K562 (cell line): Measurements from ENCODE around the gene NEDD8. TPM values are rescaled to one million over a fixed set of nuclear protein-coding genes. Genes with fewer than 3 reads are reported as not detected.

Experiments used
- ATAC-seq: fragments of 200-7000 bp; cut with Tn5 transposase; 3 replicates; pipeline ENCODE4 v1.9.1; 2020; ENCODE audit warnings: moderate library complexity
- BruUV-seq: library from RNA; stranded (reverse); fragments of 400-500 nt; replicated peaks from 2 replicates; lab custom pipeline; 2021; lab: Mats Ljungman, UMichigan
- CTCF ChIA-PET: fragments of 300-600 bp; formaldehyde crosslinking; extraction: SDS; loops from one replicate; lab custom pipeline; 2021; ENCODE audit warnings: low intra/inter-chr PET ratio; lab: Yijun Ruan, JAX
- POLR2A ChIA-PET: fragments of 300-600, 350-650 bp; sonication (Branson Sonifier 250); formaldehyde crosslinking; extraction: SDS; loops from one replicate; lab custom pipeline; 2021; ENCODE audit warnings: antibody characterized with exemption, inconsistent platforms; lab: Yijun Ruan, JAX
- DNase-seq, 4 experiments: peaks; one replicate each; pipeline versions ENCODE4 v3.0.0 to v3.0.0-alpha.2; 2011 to 2018; ENCODE audit warnings: low spot score in 3 of 4, mixed read lengths in 3 of 4; ENCODE audit errors: extremely low read depth in 1 of 4
- FAIRE-seq: peaks from 2 replicates; lab custom pipeline; 2011; peaks lifted over from hg19 to GRCh38; lab: Jason Lieb, UNC
- H2AFZ ChIP-seq: 2 replicates; pipeline ENCODE4 v1.6.0; 2011; ENCODE audit warnings: low read depth, low read length, control low read depth, inconsistent platforms
- H3K27ac ChIP-seq: fragments of 200-600 bp; 3 replicates; pipeline ENCODE4 v1.8.0; 2011; ENCODE audit warnings: low read depth, mild to moderate bottlenecking, control low read depth, inconsistent platforms, low read length, moderate library complexity, mixed read lengths; ENCODE audit errors: extremely low read depth
- H3K27me3 ChIP-seq, 2 experiments: fragments of 300-600 bp in 1 of 2; 2 replicates in 1 of 2; 3 replicates in 1 of 2; pipeline versions ENCODE4 v1.6.0 to v1.8.0; 2011; ENCODE audit warnings: inconsistent platforms in 2 of 2, low read length in 2 of 2, mild to moderate bottlenecking in 1 of 2, mixed read lengths in 1 of 2, moderate library complexity in 1 of 2; ENCODE audit not compliant: control insufficient read depth in 2 of 2, insufficient read depth in 2 of 2
- H3K36me3 ChIP-seq: fragments of 300-600 bp; 3 replicates; pipeline ENCODE4 v1.8.0; 2011; ENCODE audit warnings: mild to moderate bottlenecking, low read length, inconsistent platforms; ENCODE audit not compliant: control insufficient read depth, insufficient read depth
- H3K4me1 ChIP-seq, 2 experiments: fragments of 200-600 bp in 1 of 2; replicated peaks in 1 of 2; 2 replicates in 1 of 2; 3 replicates in 1 of 2; pipeline versions ENCODE4 v1.5.1 to v1.8.0; 2011; ENCODE audit warnings: inconsistent platforms in 2 of 2, low read length in 2 of 2, mild to moderate bottlenecking in 1 of 2, mixed read lengths in 1 of 2, moderate library complexity in 1 of 2; ENCODE audit not compliant: control insufficient read depth in 2 of 2, insufficient read depth in 2 of 2
- H3K4me2 ChIP-seq: 2 replicates; pipeline ENCODE4 v1.6.1; 2011; ENCODE audit warnings: low read length, control low read depth, inconsistent platforms, mixed read lengths; ENCODE audit not compliant: insufficient read depth
- H3K4me3 ChIP-seq: fragments of 200-600 bp; sonication (generic), shearing (Covaris generic); 2 replicates; pipeline ENCODE4 v1.5.1; 2016; ENCODE audit warnings: control low read depth, inconsistent platforms
- H3K79me2 ChIP-seq: fragments of 200-600 bp; 3 replicates; pipeline ENCODE4 v1.8.0; 2011; ENCODE audit warnings: low read length, inconsistent platforms; ENCODE audit not compliant: control insufficient read depth, insufficient read depth
- H3K9ac ChIP-seq, 2 experiments: 2 replicates each; pipeline versions ENCODE4 v1.6.0 to v1.6.1; 2011; ENCODE audit warnings: low read depth in 2 of 2, low read length in 2 of 2, control low read depth in 1 of 2, inconsistent platforms in 1 of 2, mild to moderate bottlenecking in 1 of 2, mixed read lengths in 1 of 2; ENCODE audit not compliant: insufficient read depth in 1 of 2
- H3K9me1 ChIP-seq: one replicate; pipeline ENCODE4 v1.6.0; 2011; ENCODE audit warnings: inconsistent platforms, mild to moderate bottlenecking, low read length, moderate library complexity; ENCODE audit not compliant: control insufficient read depth, insufficient read depth
- H3K9me3 ChIP-seq: replicated peaks from 2 replicates; pipeline ENCODE4 v1.5.1; 2011; ENCODE audit warnings: low read depth, low read length, inconsistent platforms; ENCODE audit not compliant: control insufficient read depth, insufficient read depth
- H4K20me1 ChIP-seq: replicated peaks from 2 replicates; pipeline ENCODE4 v1.6.1; 2011; ENCODE audit warnings: low read length, inconsistent platforms, mixed read lengths; ENCODE audit not compliant: control insufficient read depth, insufficient read depth
- ADNP ChIP-seq: fragments of 200-800 bp; sonication (Bioruptor generic); IDR thresholded peaks from 2 replicates; pipeline ENCODE4 v1.6.1; 2016; ENCODE audit warnings: missing genetic modification characterization, missing compliant biosample characterization
- CBX5 ChIP-seq: IDR thresholded peaks from 2 replicates; pipeline ENCODE4 v1.6.1; 2014; ENCODE audit warnings: low read depth, borderline replicate concordance
- GABPA ChIP-seq: fragments of 200-800 bp; sonication (Bioruptor generic); conservative IDR thresholded peaks from 2 replicates; pipeline ENCODE4 v1.6.1; 2016; ENCODE audit warnings: low read depth, missing genetic modification characterization, missing compliant biosample characterization
- GATAD2A ChIP-seq: fragments of 450-650 bp; IDR thresholded peaks from 2 replicates; pipeline ENCODE4 v1.6.1; 2017
- GATAD2B ChIP-seq: fragments of 450-650 bp; IDR thresholded peaks from 2 replicates; pipeline ENCODE4 v1.6.1; 2017; ENCODE audit warnings: mild to moderate bottlenecking, borderline replicate concordance
- KLF10 ChIP-seq: fragments of 250-450 bp; sonication (Bioruptor Pico); IDR thresholded peaks from 2 replicates; pipeline ENCODE4 v1.6.1; 2021; ENCODE audit warnings: matching md5 sums
- NFE2 ChIP-seq: IDR thresholded peaks from 2 replicates; pipeline ENCODE4 v1.6.1; 2014; ENCODE audit warnings: antibody characterized with exemption, low read depth
- RBM15 ChIP-seq: fragments of 200-400 bp; formaldehyde crosslinking; IDR thresholded peaks from 2 replicates; pipeline ENCODE4 v1.6.1; 2018; ENCODE audit warnings: mild to moderate bottlenecking, low read length, moderate library complexity; ENCODE audit not compliant: insufficient read depth
- ZNF175 ChIP-seq: fragments of 200-800 bp; sonication (Bioruptor generic); IDR thresholded peaks from 2 replicates; pipeline ENCODE4 v1.6.1; 2016; ENCODE audit warnings: low read depth, mild to moderate bottlenecking, missing genetic modification characterization, missing compliant biosample characterization
- ZNF217 ChIP-seq: sonication (generic); formaldehyde crosslinking; IDR thresholded peaks from 2 replicates; pipeline ENCODE4 v1.8.0; 2022; ENCODE audit warnings: mild to moderate bottlenecking, missing genetic modification reagents
- ZNF311 ChIP-seq: fragments of 250-450 bp; sonication (Bioruptor Pico); IDR thresholded peaks from 2 replicates; pipeline ENCODE4 v1.4.0; 2020; ENCODE audit warnings: mild to moderate bottlenecking, moderate library complexity
- WGBS: fragments of 100-300 bp; shearing (Covaris generic); methylation state at CpG from one replicate; pipeline ENCODE4 v1.1.6; 2016; ENCODE audit warnings: low coverage, mixed read lengths; ENCODE audit not compliant: insufficient coverage; ENCODE audit errors: missing lambda C conversion rate; 5-methylcytosine and 5-hydroxymethylcytosine counted together
- in situ Hi-C: fragments of 300-500 bp; cut with MboI; formaldehyde crosslinking; loops from 4 replicates; pipeline ENCODE4 v1.15.0; 2018; ENCODE audit warnings: inconsistent platforms, mixed read lengths
- intact Hi-C: fragments of 100-400 bp; cut with micrococcal nuclease; formaldehyde crosslinking; loops from 2 replicates; pipeline ENCODE4 v1.14.2; 2022
- polyA plus RNA-seq, 8 experiments: library from polyadenylated mRNA; depleted of rRNA in 4 of 8; stranded (reverse) in 5 of 8; unstranded in 3 of 8; fragments of >200 nt; fragmentation: Nextera tagmentation in 2 of 8; fragmentation: Illumina TruSeq in 1 of 8; extraction: Ambion mirVana in 2 of 8; extraction: Trizol in 1 of 8; gene quantifications; 2 replicates each; pipeline versions ENCODE4 v1.2.1 to v1.2.3, GENCODE V29; 2011 to 2014; ENCODE audit warnings: inconsistent platforms in 1 of 8, missing spikeins in 1 of 8
- total RNA-seq, 7 experiments: library from RNA; depleted of rRNA in 6 of 7; stranded (reverse); fragments of >200 nt in 6 of 7; fragmentation: Illumina TruSeq in 2 of 7; extraction: Trizol in 2 of 7; gene quantifications; 2 replicates each; pipeline versions ENCODE4 v1.2.1 to v1.2.3, GENCODE V29; 2011 to 2021; ENCODE audit warnings: low replicate concordance in 1 of 7
- TF ChIP-seq, protein P1 (sequence below), 2 experiments: fragments of 450-650 bp in 1 of 2; IDR thresholded peaks; 2 replicates each; pipeline ENCODE4 v1.6.1; 2011 to 2017; ENCODE audit warnings: low read depth in 2 of 2, antibody characterized with exemption in 1 of 2, borderline replicate concordance in 1 of 2, low read length in 1 of 2, mild to moderate bottlenecking in 1 of 2, mixed read lengths in 1 of 2; ENCODE audit not compliant: control insufficient read depth in 1 of 2
- TF ChIP-seq, protein P2 (sequence below): sonication (generic); formaldehyde crosslinking; IDR thresholded peaks from 2 replicates; pipeline ENCODE4 v1.8.0; 2022; ENCODE audit warnings: missing genetic modification reagents, mild to moderate bottlenecking, borderline replicate concordance

Gene NEDD8
- total and polyA plus RNA-seq, 9 of the 15 experiments (the other 6 are each of a cell fraction or from before 2014, with no cell fraction given) = 142 to 691 (median 260) TPM

DNA sequence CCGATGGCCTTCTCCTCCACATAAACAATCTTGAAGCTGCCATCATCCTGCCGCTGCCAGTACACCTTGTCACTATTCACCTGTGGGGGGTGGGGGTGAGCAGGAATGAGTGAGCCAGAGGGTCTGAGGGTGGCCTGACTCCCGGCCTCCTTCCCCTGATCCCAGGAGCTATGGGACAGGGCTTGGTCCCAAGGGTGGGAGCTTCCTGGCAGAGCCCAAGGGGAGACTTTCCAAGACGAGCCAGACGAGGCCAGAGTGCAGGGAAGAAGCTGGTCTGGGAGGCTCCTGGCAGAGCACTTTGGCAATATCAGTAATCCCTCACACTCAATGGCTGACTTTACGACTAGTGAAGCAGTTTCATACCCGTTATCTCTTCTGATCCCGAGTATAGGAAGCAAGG is 23.3 kb upstream of the NEDD8 start (continued):
- TF ChIP-seq, protein P1, sequence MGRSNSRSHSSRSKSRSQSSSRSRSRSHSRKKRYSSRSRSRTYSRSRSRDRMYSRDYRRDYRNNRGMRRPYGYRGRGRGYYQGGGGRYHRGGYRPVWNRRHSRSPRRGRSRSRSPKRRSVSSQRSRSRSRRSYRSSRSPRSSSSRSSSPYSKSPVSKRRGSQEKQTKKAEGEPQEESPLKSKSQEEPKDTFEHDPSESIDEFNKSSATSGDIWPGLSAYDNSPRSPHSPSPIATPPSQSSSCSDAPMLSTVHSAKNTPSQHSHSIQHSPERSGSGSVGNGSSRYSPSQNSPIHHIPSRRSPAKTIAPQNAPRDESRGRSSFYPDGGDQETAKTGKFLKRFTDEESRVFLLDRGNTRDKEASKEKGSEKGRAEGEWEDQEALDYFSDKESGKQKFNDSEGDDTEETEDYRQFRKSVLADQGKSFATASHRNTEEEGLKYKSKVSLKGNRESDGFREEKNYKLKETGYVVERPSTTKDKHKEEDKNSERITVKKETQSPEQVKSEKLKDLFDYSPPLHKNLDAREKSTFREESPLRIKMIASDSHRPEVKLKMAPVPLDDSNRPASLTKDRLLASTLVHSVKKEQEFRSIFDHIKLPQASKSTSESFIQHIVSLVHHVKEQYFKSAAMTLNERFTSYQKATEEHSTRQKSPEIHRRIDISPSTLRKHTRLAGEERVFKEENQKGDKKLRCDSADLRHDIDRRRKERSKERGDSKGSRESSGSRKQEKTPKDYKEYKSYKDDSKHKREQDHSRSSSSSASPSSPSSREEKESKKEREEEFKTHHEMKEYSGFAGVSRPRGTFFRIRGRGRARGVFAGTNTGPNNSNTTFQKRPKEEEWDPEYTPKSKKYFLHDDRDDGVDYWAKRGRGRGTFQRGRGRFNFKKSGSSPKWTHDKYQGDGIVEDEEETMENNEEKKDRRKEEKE (IDR thresholded peaks at IDR 0.05; ENCODE audit: borderline replicate concordance in 1 of 2, control insufficient read depth in 1 of 2, low read depth in 2 of 2, low read length in 1 of 2) = no peak
- no peak for TF ChIP-seq RBM15
- no peak for TF ChIP-seq ZNF311 (CRISPR knock-in tag)
- no peak for TF ChIP-seq NFE2
- TF ChIP-seq KLF10 (CRISPR knock-in tag) = no peak

DNA sequence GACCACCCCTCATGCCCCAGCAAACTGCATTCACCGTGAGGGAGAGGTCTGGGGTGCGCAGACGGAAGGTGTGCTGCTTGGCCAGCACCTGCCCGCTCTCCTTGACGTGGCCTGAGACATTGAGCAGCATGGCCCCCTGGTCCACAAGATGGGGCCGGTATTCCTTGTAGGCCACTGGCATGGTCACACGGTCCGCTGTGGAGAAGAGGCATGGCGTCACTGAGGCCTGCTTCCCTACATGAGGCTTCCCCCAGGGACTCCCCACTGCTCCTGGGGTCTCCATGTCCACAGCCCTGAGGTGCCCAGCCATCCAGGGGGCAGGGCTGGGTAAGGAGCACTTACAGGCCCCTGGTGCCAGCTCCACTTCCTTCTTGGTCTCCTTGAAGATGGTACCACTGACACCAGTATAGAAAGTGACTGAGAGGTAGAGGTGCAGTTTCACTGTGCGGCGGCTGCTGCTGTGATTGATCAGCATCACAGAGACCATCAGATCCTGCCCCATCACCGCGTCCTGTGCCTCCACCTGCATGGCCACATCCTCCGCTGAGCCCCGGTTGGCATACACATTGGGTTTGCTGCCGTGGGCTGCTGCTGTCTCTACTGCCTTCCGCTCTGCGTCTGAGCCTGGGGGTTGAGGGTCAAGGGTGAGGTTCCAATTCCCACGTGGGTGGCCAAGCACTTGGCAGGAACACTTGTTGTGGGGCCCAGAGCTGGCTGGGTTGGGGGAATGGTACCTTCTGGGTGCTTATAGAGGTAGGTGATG is 22.6 kb upstream of the NEDD8 start:
- no peak for DNase-seq
- no peak for ATAC-seq
- Histone ChIP-seq H3K79me2 (no peaks in the 10 kb centered on the region), H3K9ac (0 out of 4 replicates have a peak overlapping the region, but pooled peaks of 1 of the 2 experiments have one; percentile 13), H3K4me1 (peaks cover 22 to 41% of the 10 kb centered on the region in 2 experiments; a peak in 4 of 5 replicates), H3K36me3 (no peaks in the 10 kb centered on the region; the same call in 1 of the 3 replicates), H2AFZ (no peak overlapping the region), H4K20me1 (no peaks in the 10 kb centered on the region), H3K27me3 (no peaks in the 10 kb centered on the region), H3K9me3 (no peaks in the 10 kb centered on the region), H3K27ac (no peak overlapping the region), H3K9me1 (no peaks in the 10 kb centered on the region), H3K4me2 (no peak overlapping the region), H3K4me3 (no peak overlapping the region)
- FAIRE-seq = no peak
- WGBS = 88% methylated on average over 15 of the region's 19 CpGs
- ChIA-PET POLR2A (interaction anchor here (0.7 kb wide), 1 partner anchor 13 kb away, joined by 3 read pairs; no protein-coding TSS in a partner anchor), CTCF (no interaction called here)
- in situ Hi-C loops (no loop called here), intact Hi-C loops (no loop called here)
- TF ChIP-seq ZNF175 (no peak), GABPA (tag) (no peak), CBX5 (no peak), ZNF217 (no peak), GATAD2B (no peak), GATAD2A (no peak), ADNP (no peak)
- TF ChIP-seq, protein P2, sequence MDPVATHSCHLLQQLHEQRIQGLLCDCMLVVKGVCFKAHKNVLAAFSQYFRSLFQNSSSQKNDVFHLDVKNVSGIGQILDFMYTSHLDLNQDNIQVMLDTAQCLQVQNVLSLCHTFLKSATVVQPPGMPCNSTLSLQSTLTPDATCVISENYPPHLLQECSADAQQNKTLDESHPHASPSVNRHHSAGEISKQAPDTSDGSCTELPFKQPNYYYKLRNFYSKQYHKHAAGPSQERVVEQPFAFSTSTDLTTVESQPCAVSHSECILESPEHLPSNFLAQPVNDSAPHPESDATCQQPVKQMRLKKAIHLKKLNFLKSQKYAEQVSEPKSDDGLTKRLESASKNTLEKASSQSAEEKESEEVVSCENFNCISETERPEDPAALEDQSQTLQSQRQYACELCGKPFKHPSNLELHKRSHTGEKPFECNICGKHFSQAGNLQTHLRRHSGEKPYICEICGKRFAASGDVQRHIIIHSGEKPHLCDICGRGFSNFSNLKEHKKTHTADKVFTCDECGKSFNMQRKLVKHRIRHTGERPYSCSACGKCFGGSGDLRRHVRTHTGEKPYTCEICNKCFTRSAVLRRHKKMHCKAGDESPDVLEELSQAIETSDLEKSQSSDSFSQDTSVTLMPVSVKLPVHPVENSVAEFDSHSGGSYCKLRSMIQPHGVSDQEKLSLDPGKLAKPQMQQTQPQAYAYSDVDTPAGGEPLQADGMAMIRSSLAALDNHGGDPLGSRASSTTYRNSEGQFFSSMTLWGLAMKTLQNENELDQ (CRISPR knock-in tag) = no peak
- no TSS peak for BruUV-seq
